OCI-LY7 (cell line): ENCODE results near the gene DRD4. TPM values are rescaled to one million over a fixed set of nuclear protein-coding genes. Genes with fewer than 3 reads are reported as not detected.
"Not testable (repeated sequence)": the region's sequence is repeated elsewhere in the genome, so short reads cannot be mapped to it uniquely, and the experiment has no call there.

ENCODE experiments used
- BruUV-seq: library from RNA; stranded (reverse); fragments of 400-500 nt; replicated peaks from 2 replicates; lab custom pipeline; 2021; lab: Mats Ljungman, UMichigan
- CTCF ChIA-PET: fragments of 300-600 bp; sonication (Branson Sonifier 250); formaldehyde crosslinking; loops from one replicate; lab custom pipeline; 2022; ENCODE audit warnings: antibody characterized with exemption; ENCODE audit not compliant: unreplicated experiment; lab: Charles Lee
- POLR2A ChIA-PET: fragments of 300-600 bp; sonication (Branson Sonifier 250); formaldehyde crosslinking; loops from one replicate; lab custom pipeline; 2022; ENCODE audit warnings: antibody characterized with exemption; lab: Charles Lee
- DNase-seq: peaks from one replicate; pipeline ENCODE4 v3.0.0-alpha.2; 2015; ENCODE audit warnings: low spot score
- H2AFZ ChIP-seq: fragments of 200-600 bp; sonication (generic), shearing (Covaris generic); 2 replicates; pipeline ENCODE4 v1.6.1; 2014; ENCODE audit warnings: mild to moderate bottlenecking, antibody characterized with exemption, low read length, moderate library complexity
- H3K27ac ChIP-seq: fragments of 200-600 bp; sonication (generic); 2 replicates; pipeline ENCODE4 v1.5.1; 2014; ENCODE audit warnings: mixed run types, low read depth, mild to moderate bottlenecking, moderate library complexity, low read length, inconsistent platforms; ENCODE audit not compliant: poor library complexity, severe bottlenecking
- H3K36me3 ChIP-seq: fragments of 200-600 bp; sonication (generic); 2 replicates; pipeline ENCODE4 v1.6.1; 2014; ENCODE audit warnings: mild to moderate bottlenecking, antibody characterized with exemption, low read length, moderate library complexity, mixed read lengths; ENCODE audit not compliant: insufficient read depth
- H3K4me1 ChIP-seq: fragments of 200-600 bp; sonication (generic); 2 replicates; pipeline ENCODE4 v1.5.1; 2014; ENCODE audit warnings: mild to moderate bottlenecking, low read length; ENCODE audit not compliant: insufficient read depth, poor library complexity, severe bottlenecking
- H3K4me2 ChIP-seq: fragments of 200-600 bp; sonication (generic); 2 replicates; pipeline ENCODE4 v1.6.1; 2014; ENCODE audit warnings: mild to moderate bottlenecking, low read length
- H3K4me3 ChIP-seq: fragments of 200-600 bp; sonication (generic); 2 replicates; pipeline ENCODE4 v1.5.1; 2014; ENCODE audit warnings: mild to moderate bottlenecking, low read depth, low read length; ENCODE audit not compliant: poor library complexity, severe bottlenecking
- H3K79me2 ChIP-seq: fragments of 200-600 bp; sonication (generic); 2 replicates; pipeline ENCODE4 v1.6.1; 2016; ENCODE audit warnings: low read depth, mild to moderate bottlenecking, low read length, moderate library complexity, mixed read lengths; ENCODE audit not compliant: insufficient read depth
- H3K9me2 ChIP-seq: fragments of 200-600 bp; sonication (generic); 2 replicates; pipeline ENCODE4 v1.6.1; 2016; ENCODE audit warnings: mild to moderate bottlenecking, low read length, mixed read lengths; ENCODE audit not compliant: insufficient read depth
- H3K9me3 ChIP-seq: fragments of 200-600 bp; sonication (generic); 2 replicates; pipeline ENCODE4 v1.6.1; 2014; ENCODE audit warnings: mild to moderate bottlenecking, mixed run types, low read length, mixed read lengths
- H4K20me1 ChIP-seq: fragments of 200-600 bp; sonication (generic); 2 replicates; pipeline ENCODE4 v1.6.1; 2014; ENCODE audit warnings: mild to moderate bottlenecking, antibody characterized with exemption, low read length, moderate library complexity, mixed read lengths; ENCODE audit not compliant: insufficient read depth
- CTCF ChIP-seq: fragments of 200-600 bp; sonication (generic); conservative IDR thresholded peaks from 2 replicates; pipeline ENCODE4 v1.5.1; 2014; ENCODE audit warnings: mild to moderate bottlenecking, antibody characterized with exemption, low read length, moderate library complexity, mixed read lengths
- EZH2phosphoT487 ChIP-seq: fragments of 200-600 bp; sonication (generic); IDR thresholded peaks from 2 replicates; pipeline ENCODE4 v1.6.1; 2018; ENCODE audit warnings: low read depth, borderline replicate concordance, mild to moderate bottlenecking, mixed run types, antibody characterized with exemption, low read length, moderate library complexity, mixed read lengths
- intact Hi-C: fragments of 100-400 bp; cut with micrococcal nuclease; formaldehyde crosslinking; loops from one replicate; pipeline ENCODE4 v1.10.0; 2022; ENCODE audit not compliant: unreplicated experiment
- total RNA-seq, 2 experiments: library from RNA; depleted of rRNA in 1 of 2; stranded (reverse); fragments of >200 nt in 1 of 2; shearing (Covaris generic) in 1 of 2; gene quantifications; 2 replicates each; pipeline ENCODE4 v1.2.3, GENCODE V29; 2014 to 2022

The DRD4 gene
- total RNA-seq, 2 experiments from 2014 or later, result 0.16 to 3.1 TPM

GRCh38 chr11:650482-650881 lies 13.4 kb downstream of the DRD4 start:
- DNase-seq, result no peak
- Histone ChIP-seq H3K4me1 (no peaks in the 10 kb centered on the region), H3K9me3 (no peaks in the 10 kb centered on the region), H3K4me3 (no peak overlapping the region), H3K9me2 (no peaks in the 10 kb centered on the region), H3K4me2 (no peak overlapping the region), H4K20me1 (no peaks in the 10 kb centered on the region), H3K79me2 (no peaks in the 10 kb centered on the region), H3K36me3 (peaks cover 59% of the 10 kb centered on the region), H2AFZ (no peak overlapping the region), H3K27ac (no peak overlapping the region)
- no TSS peak for BruUV-seq
- TF ChIP-seq EZH2phosphoT487 (no peak), CTCF (no peak)
- intact Hi-C loops, result no loop called here
- ChIA-PET POLR2A (interaction anchor here (0.6 kb wide), 1 partner anchor 45 kb away, joined by 3 read pairs; the partner anchor contains the start of gene TMEM80), CTCF (no interaction called here)

GRCh38 chr11:653136-653535 lies 16.1 kb downstream of the DRD4 start:
- DNase-seq, H3K27ac ChIP-seq, H2AFZ ChIP-seq, BruUV-seq, H3K4me2 ChIP-seq, H3K4me1 ChIP-seq, H3K9me3 ChIP-seq, H3K4me3 ChIP-seq, H3K79me2 ChIP-seq, POLR2A ChIA-PET, intact Hi-C loops, CTCF ChIA-PET, H4K20me1 ChIP-seq, H3K9me2 ChIP-seq: not testable (repeated sequence)
- H3K36me3 ChIP-seq, result peaks cover 51% of the 10 kb centered on the region

GRCh38 chr11:653837-654236 lies 16.8 kb downstream of the DRD4 start:
- no peak overlapping the region for H2AFZ ChIP-seq
- no peak overlapping the region for H3K27ac ChIP-seq
- no peaks in the 10 kb centered on the region for H3K79me2 ChIP-seq
- ChIA-PET POLR2A (no interaction called here), CTCF (no interaction called here)
- no peaks in the 10 kb centered on the region for H4K20me1 ChIP-seq
- BruUV-seq, result no TSS peak
- intact Hi-C loops, result no loop called here
- H3K36me3 ChIP-seq, result peaks cover 56% of the 10 kb centered on the region
- no peak for TF ChIP-seq EZH2phosphoT487
- TF ChIP-seq CTCF, result no peak
- no peak overlapping the region for H3K4me3 ChIP-seq
- H3K9me2 ChIP-seq, result no peaks in the 10 kb centered on the region
- no peak overlapping the region for H3K4me2 ChIP-seq
- no peaks in the 10 kb centered on the region for H3K9me3 ChIP-seq
- DNase-seq, result no peak
- H3K4me1 ChIP-seq, result no peaks in the 10 kb centered on the region

- intact Hi-C loops, H2AFZ ChIP-seq, POLR2A ChIA-PET, BruUV-seq, H3K9me2 ChIP-seq, H3K4me2 ChIP-seq, DNase-seq, H3K27ac ChIP-seq, CTCF ChIA-PET, H3K9me3 ChIP-seq, H3K4me1 ChIP-seq, H3K79me2 ChIP-seq, H3K4me3 ChIP-seq, H4K20me1 ChIP-seq: not testable (repeated sequence)
- H3K36me3 ChIP-seq, result peaks cover 56% of the 10 kb centered on the region
Observed at GRCh38 chr11:654444-654843, 17.4 kb downstream of the DRD4 start.
